Measurements from ENCODE around the gene IQCM.
"Not testable (repeated sequence)": the region's sequence is repeated elsewhere in the genome, so short reads cannot be mapped to it uniquely, and the experiment has no call there.

Gene IQCM

GRCh38 chr4:149465955-149466354, 349.7 kb downstream of the IQCM start:
- peak; percentile 13 for DNase-seq (ENCODE audit: low read depth)

GRCh38 chr4:149443537-149443936, 372.1 kb downstream of the IQCM start:
- DNase-seq (ENCODE audit: low read depth): no peak

GRCh38 chr4:149441338-149441737, 374.3 kb downstream of the IQCM start:
- peak; percentile 61 for DNase-seq (ENCODE audit: low read depth)

GRCh38 chr4:149426461-149426860, 389.2 kb downstream of the IQCM start:
- DNase-seq (ENCODE audit: low read depth): no peak

GRCh38 chr4:149409555-149409962, 406.1 kb downstream of the IQCM start:
- no peak for DNase-seq (ENCODE audit: low read depth)

GRCh38 chr4:149409146-149409545, 406.5 kb downstream of the IQCM start:
- DNase-seq (ENCODE audit: low read depth): peak; percentile 85

GRCh38 chr4:149404143-149404542, 411.5 kb downstream of the IQCM start:
- DNase-seq (ENCODE audit: low read depth): no peak

GRCh38 chr4:149403081-149403480, 412.6 kb downstream of the IQCM start:
- no peak for DNase-seq (ENCODE audit: low read depth)

GRCh38 chr4:149398993-149399392, 416.6 kb downstream of the IQCM start:
- no peak for DNase-seq (ENCODE audit: low read depth)

- DNase-seq (ENCODE audit: low read depth): peak; percentile 65
These were observed 444.7 kb downstream of the IQCM start for GRCh38 chr4:149370785-149371420.

GRCh38 chr4:149370002-149370401, 445.6 kb downstream of the IQCM start:
- no peak for DNase-seq (ENCODE audit: low read depth)

GRCh38 chr4:149353241-149353640, 462.4 kb downstream of the IQCM start:
- no peak for DNase-seq (ENCODE audit: low read depth)

GRCh38 chr4:149349541-149349940, 466.1 kb downstream of the IQCM start:
- DNase-seq (ENCODE audit: low read depth): no peak

- DNase-seq (ENCODE audit: low read depth): no peak
These were observed 468.5 kb downstream of the IQCM start for GRCh38 chr4:149347139-149347538.

GRCh38 chr4:149345424-149345823, 470.2 kb downstream of the IQCM start:
- DNase-seq (ENCODE audit: low read depth): no peak

- DNase-seq (ENCODE audit: low read depth): peak; percentile 21
These were observed 471.2 kb downstream of the IQCM start for GRCh38 chr4:149344436-149344835.

- no peak for DNase-seq (ENCODE audit: low read depth)
These were observed 472.0 kb downstream of the IQCM start for GRCh38 chr4:149343614-149344013.

GRCh38 chr4:149341117-149341516, 474.5 kb downstream of the IQCM start:
- DNase-seq (ENCODE audit: low read depth): not testable (repeated sequence)

GRCh38 chr4:149328161-149328560, 487.5 kb downstream of the IQCM start:
- no peak for DNase-seq (ENCODE audit: low read depth)

- DNase-seq (ENCODE audit: low read depth): no peak
These were observed 493.4 kb downstream of the IQCM start for GRCh38 chr4:149322203-149322602.

- DNase-seq (ENCODE audit: low read depth): no peak
These were observed 494.2 kb downstream of the IQCM start for GRCh38 chr4:149321438-149321837.

GRCh38 chr4:149311076-149311475, 504.6 kb downstream of the IQCM start:
- DNase-seq (ENCODE audit: low read depth): no peak

- no peak for DNase-seq (ENCODE audit: low read depth)
These were observed 509.1 kb downstream of the IQCM start for GRCh38 chr4:149306537-149306936.
